HepG2 (cell line): ENCODE measurements around the gene WDCP.

Source experiments
- CEBPB ChIP-seq: IDR thresholded peaks from 2 replicates; pipeline ENCODE4 v1.6.1; 2011; ENCODE audit warnings: low read depth, low read length, improper control_type of control experiment, borderline replicate concordance
- CTCF ChIP-seq: sonication (generic); formaldehyde crosslinking; IDR thresholded peaks from 2 replicates; pipeline ENCODE4 v1.5.0; 2020; ENCODE audit warnings: mild to moderate bottlenecking, missing genetic modification reagents, moderate library complexity
- FOXA1 ChIP-seq, 2 experiments: fragments of 450-650 bp in 1 of 2; sonication (generic) in 1 of 2; formaldehyde crosslinking in 1 of 2; IDR thresholded peaks; 2 replicates each; pipeline versions ENCODE4 v1.4.0 to v1.6.1; 2016 to 2020; ENCODE audit warnings: missing genetic modification reagents in 1 of 2
- GLI4 ChIP-seq: sonication (generic); formaldehyde crosslinking; IDR thresholded peaks from 2 replicates; pipeline ENCODE4 v1.5.1; 2020; ENCODE audit warnings: missing genetic modification reagents, mild to moderate bottlenecking, moderate library complexity, borderline replicate concordance
- MAFK ChIP-seq, 2 experiments: IDR thresholded peaks in 1 of 2; conservative IDR thresholded peaks in 1 of 2; 2 replicates each; pipeline ENCODE4 v1.6.1; 2011; ENCODE audit warnings: improper control_type of control experiment in 2 of 2, low read length in 2 of 2
- NFIC ChIP-seq: IDR thresholded peaks from 2 replicates; pipeline ENCODE4 v1.6.1; 2012; ENCODE audit warnings: mild to moderate bottlenecking, low read length, inconsistent platforms
- ZNF589 ChIP-seq: sonication (generic); formaldehyde crosslinking; conservative IDR thresholded peaks from 2 replicates; pipeline ENCODE4 v1.8.0; 2022; ENCODE audit warnings: mild to moderate bottlenecking, moderate library complexity, missing genetic modification reagents
- ZNF784 ChIP-seq: sonication (generic); formaldehyde crosslinking; IDR thresholded peaks from 2 replicates; pipeline ENCODE4 v1.5.1; 2020; ENCODE audit warnings: missing genetic modification reagents, mild to moderate bottlenecking, borderline replicate concordance

GRCh38 chr2:24009367-24009679 lies 37.9 kb downstream of the WDCP start:
- no peak for TF ChIP-seq ZNF589 (CRISPR knock-in tag)
- no peak for TF ChIP-seq CTCF (CRISPR knock-in tag)
- no peak for TF ChIP-seq ZNF784
- TF ChIP-seq GLI4 (CRISPR knock-in tag) = no peak
- no peak for TF ChIP-seq CEBPB
- TF ChIP-seq FOXA1 (IDR thresholded peaks at IDR 0.05) = no peak
- no peak for TF ChIP-seq FOXA1 (CRISPR knock-in tag; IDR thresholded peaks at IDR 0.05)
- no peak for TF ChIP-seq NFIC
- TF ChIP-seq MAFK (conservative IDR thresholded peaks at IDR 0.05 in 1 of 2, IDR thresholded peaks at IDR 0.05 in 1 of 2; ENCODE audit: low read length in 2 of 2) = no peak
